ENCODE results near the gene ADARB1. TPM values are rescaled to one million over a fixed set of nuclear protein-coding genes. Genes with fewer than 3 reads are reported as not detected.
"Not testable (repeated sequence)": the region's sequence is repeated elsewhere in the genome, so short reads cannot be mapped to it uniquely, and the experiment has no call there.

The ADARB1 gene
- total RNA-seq, 1 donor = 18.4 TPM

DNA sequence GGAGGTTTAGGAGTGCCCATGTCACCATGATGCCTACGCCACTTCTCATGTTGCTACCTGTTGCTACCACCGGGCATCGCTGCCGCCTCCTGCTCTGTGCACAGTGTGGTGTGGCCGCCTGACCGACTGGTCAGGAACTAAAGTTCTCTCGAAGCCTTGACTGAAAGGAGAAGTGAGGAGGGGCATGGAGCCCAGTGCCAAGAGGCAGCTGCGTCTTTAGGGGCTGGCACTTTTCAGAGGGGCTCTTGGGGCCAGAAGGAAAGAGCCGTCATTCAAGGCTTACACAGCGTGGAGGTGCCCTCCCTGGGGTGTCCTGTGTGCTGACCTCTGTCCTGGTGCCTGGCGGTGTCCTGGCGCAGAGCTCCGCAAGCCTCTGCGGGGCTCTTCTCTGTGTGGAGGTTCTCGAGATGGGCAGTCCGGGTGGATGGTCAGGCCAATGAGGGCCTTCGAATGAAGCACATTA is 57.2 kb downstream of the ADARB1 start:
- H3K27me3 ChIP-seq (ENCODE audit: insufficient read depth, low read length) = no peaks in the 10 kb centered on the region

DNA sequence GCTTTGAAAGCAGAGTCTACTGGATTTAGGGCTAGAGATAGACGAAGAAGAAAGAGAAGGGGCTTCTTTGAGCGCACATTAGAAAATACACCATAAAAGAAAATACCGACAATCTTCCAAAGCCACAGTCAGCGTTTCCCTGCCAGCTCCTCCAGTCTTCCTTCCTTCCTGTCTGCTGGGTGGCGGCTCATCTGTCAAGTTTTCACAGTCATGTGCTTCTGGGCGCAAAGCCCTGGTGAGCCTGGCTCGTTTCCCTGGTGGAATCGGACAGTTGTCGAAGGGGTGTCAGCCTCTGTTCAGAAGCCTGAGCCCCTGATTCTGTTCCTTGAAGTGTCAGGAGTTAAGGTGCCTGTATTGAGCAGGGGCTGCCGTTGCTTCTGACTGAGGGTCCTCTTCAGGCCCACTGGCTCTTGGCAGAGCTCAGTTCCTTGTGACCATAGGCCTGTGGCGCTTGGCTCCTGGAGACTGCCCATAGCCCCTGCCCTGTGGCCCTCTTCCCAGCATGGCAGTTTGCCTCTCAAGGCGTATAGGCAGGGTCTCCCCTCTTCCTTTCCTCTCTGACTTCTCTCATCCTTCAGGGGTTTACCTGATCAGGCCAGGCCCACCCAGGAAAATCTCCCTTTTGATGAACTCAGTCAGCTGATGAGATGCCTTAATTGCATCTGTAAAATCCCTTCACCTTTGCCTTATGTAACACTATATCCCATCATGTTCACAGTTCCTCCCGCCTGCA is 58.6 kb downstream of the ADARB1 start:
- H3K4me3 ChIP-seq (ENCODE audit: low read length) = no peak overlapping the region

More for the DNA sequence above, 57.2 kb downstream of the ADARB1 start:
- Histone ChIP-seq H3K4me3 (ENCODE audit: low read length) (no peak overlapping the region), H3K4me1 (ENCODE audit: insufficient read depth, low read length) (peaks cover 51% of the 10 kb centered on the region), H3K9me3 (ENCODE audit: low read depth, low read length) (no peaks in the 10 kb centered on the region)

DNA sequence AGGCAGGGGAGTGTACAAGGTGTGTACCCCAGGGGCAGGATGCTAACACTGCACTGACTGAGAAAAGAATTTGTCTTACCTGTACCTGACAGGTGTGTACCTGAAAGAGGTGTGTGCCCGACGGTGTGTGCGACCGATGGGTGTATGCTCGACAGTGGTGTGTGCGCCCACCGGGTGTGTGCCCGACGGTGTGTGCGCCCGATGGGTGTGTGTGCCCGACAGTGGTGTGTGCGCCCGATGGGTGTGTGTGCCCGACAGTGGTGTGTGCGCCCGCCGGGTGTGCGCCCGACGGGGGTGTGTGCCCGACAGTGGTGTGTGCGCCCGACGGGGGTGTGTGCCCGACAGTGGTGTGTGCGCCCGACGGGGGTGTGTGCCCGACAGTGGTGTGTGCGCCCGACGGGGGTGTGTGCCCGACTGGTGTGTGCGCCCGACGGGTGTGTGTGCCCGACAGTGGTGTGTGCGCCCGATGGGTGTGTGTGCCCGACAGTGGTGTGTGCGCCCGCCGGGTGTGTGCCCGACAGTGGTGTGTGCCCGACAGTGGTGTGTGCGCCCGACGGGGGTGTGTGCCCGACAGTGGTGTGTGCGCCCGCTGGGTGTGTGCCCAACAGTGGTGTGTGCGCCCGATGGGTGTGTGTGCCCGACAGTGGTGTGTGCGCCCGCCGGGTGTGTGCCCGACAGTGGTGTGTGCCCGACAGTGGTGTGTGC is 59.3 kb downstream of the ADARB1 start:
- H3K4me3 ChIP-seq (ENCODE audit: low read length); H3K27me3 ChIP-seq (ENCODE audit: insufficient read depth, low read length); H3K9me3 ChIP-seq (ENCODE audit: low read depth, low read length): not testable (repeated sequence)
- H3K4me1 ChIP-seq (ENCODE audit: insufficient read depth, low read length) = peaks cover 38% of the 10 kb centered on the region

More for the DNA sequence above, 58.6 kb downstream of the ADARB1 start:
- Histone ChIP-seq H3K4me1 (ENCODE audit: insufficient read depth, low read length) (peaks cover 44% of the 10 kb centered on the region), H3K27me3 (ENCODE audit: insufficient read depth, low read length) (no peaks in the 10 kb centered on the region), H3K9me3 (ENCODE audit: low read depth, low read length) (no peaks in the 10 kb centered on the region)

DNA sequence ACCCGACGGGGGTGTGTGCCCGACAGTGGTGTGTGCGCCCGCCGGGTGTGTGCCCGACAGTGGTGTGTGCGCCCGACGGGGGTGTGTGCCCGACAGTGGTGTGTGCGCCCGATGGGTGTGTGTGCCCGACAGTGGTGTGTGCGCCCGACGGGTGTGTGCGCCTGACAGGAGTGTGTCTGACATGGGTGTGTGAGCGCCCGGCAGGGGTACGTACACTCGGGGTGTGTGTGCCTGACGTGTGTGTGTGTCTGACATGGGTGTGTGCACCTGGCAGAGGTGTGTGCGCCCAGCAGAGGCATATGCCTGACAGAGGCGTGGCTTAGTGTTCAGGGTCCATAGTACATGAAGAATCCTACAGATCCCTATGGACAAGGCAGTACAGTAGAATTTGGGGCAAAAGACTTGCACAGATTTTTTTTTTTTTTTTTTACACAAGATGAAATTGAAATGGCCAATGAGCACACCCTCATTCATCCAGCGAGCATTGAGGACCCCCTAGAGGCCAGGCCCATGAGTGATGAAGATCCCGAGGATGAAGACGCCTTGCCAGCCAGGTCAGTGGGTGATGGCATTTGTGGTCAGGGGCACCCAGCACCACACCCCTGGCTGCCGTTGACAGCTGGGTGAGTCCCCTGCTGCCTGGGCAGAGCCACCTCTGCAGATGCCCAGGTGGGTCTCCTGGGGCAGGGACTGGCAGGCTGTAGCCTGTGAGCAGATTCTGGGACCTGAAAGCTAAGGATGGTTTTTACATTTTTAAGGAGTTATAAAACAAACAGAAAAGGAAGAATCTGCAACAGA is 60.1 kb downstream of the ADARB1 start:
- Histone ChIP-seq H3K9me3 (ENCODE audit: low read depth, low read length) (no peaks in the 10 kb centered on the region), H3K4me3 (ENCODE audit: low read length) (no peak overlapping the region), H3K4me1 (ENCODE audit: insufficient read depth, low read length) (peaks cover 31% of the 10 kb centered on the region), H3K27me3 (ENCODE audit: insufficient read depth, low read length) (no peaks in the 10 kb centered on the region)

DNA sequence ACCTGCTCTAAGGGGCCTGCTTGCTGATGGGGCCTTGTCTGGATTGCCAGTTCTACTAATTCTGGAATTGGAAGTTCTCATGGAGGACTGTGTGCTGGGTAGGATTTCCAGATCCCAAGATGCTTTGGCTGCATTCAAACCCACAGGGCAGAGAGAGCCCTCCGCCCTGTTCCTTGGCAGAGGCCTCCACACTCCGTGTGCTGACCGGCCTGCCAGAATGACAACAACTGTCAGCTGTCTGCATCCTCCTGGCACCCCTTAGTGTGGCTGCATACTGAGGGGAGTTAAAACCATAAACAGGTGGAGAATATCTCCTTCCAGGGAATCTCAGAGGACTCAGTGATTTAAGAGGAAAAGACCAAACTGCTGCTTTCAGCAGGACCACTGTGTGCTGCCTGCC is 60.7 kb downstream of the ADARB1 start:
- Histone ChIP-seq H3K9me3 (ENCODE audit: low read depth, low read length) (no peaks in the 10 kb centered on the region), H3K27me3 (ENCODE audit: insufficient read depth, low read length) (no peaks in the 10 kb centered on the region), H3K4me3 (ENCODE audit: low read length) (no peak overlapping the region), H3K4me1 (ENCODE audit: insufficient read depth, low read length) (peaks cover 26% of the 10 kb centered on the region)

DNA sequence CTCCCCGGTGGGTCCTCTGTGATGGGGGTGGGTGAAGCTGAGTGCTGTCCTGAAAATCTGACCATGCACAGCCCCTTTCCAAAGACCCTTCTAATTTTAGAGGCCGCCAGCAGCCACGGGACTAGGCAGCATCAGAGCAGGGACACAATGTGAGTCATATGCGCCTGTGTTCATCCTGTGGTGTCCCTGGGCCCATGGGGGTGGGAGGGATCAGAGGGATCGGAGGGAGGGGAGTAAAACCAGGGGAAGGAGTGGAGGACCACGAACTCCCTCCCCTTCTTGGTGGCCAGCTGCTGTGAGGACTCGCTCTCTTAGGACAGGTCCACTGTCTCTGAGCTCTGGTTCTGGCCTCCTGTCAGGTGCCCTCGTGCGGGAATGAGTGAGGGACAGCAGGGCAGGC is 61.5 kb downstream of the ADARB1 start:
- Histone ChIP-seq H3K9me3 (ENCODE audit: low read depth, low read length) (no peaks in the 10 kb centered on the region), H3K4me1 (ENCODE audit: insufficient read depth, low read length) (peaks cover 20% of the 10 kb centered on the region), H3K4me3 (ENCODE audit: low read length) (no peak overlapping the region), H3K27me3 (ENCODE audit: insufficient read depth, low read length) (no peaks in the 10 kb centered on the region)

DNA sequence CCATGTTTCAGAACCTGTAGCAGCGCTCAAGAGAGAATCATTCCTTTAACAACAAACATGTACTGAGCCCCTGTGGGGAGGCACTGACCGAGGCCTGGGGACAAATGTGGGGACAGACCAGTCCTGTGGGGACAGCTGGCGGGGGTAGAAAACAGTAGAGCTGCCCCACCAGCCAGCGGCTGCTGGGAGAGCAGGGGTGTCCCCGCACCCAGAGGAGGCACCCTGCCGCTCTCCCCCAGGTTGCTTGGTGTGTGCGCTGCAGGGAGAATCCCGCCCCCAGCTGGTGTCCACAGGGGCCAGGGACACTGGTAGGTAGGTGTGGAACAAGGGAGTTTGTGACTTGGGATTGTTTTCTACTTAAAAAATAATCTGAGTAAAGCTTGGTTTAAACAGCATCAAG is 62.1 kb downstream of the ADARB1 start:
- H3K27me3 ChIP-seq (ENCODE audit: insufficient read depth, low read length) = no peaks in the 10 kb centered on the region
- H3K4me1 ChIP-seq (ENCODE audit: insufficient read depth, low read length) = peaks cover 14% of the 10 kb centered on the region
- H3K9me3 ChIP-seq (ENCODE audit: low read depth, low read length) = no peaks in the 10 kb centered on the region
- H3K4me3 ChIP-seq (ENCODE audit: low read length) = no peak overlapping the region

DNA sequence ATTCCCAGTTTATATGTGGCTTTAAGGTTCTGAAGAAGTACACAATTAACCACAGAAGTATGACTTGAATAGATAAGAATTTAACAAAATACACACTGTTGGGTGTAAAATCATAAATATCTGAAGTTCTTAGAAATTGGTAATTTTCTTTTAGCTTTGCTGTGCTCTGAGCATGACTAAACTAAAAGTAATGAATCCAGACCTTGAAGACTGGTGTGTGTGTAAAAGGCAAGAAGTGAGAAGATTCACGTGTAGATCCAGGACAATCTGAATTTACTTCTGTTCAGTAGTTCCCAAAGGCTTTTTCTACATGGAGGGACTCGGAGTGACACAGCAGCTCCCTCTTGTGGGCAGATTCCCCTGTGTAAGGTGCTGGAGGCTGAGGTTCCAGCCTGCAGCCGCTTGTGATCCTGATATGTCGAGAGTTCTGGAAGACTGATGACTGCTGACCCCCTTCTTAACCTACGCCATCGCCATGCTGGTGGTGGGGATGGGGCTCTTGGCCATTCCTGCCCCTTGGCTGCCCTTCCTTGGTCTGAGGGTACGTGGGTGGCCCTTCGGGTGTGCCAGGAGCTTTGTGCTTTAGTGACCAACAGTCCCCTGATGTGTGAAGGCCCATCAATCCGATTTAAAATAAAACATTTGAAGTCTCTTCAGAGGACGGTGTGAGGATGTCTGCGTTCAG is 62.7 kb downstream of the ADARB1 start:
- Histone ChIP-seq H3K27me3 (ENCODE audit: insufficient read depth, low read length) (no peaks in the 10 kb centered on the region), H3K9me3 (ENCODE audit: low read depth, low read length) (no peaks in the 10 kb centered on the region), H3K4me3 (ENCODE audit: low read length) (no peak overlapping the region), H3K4me1 (ENCODE audit: insufficient read depth, low read length) (peaks cover 10% of the 10 kb centered on the region)

DNA sequence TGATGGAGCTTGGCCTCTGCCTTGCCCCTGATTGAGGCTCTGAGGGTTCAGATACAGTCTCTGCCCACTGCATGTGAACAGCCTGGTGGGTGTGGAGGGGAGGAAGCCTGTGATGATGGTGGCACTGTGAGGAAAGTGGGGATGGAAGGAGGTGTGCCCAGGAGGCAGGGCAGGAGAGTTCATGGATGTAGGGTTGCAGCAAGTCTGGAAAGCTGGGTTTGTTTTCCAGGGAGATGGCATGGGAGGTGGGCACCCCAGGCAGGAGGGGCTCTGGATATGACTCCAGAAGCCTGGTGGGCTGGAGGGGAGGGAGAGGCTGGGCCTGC is 63.2 kb downstream of the ADARB1 start:
- H3K9me3 ChIP-seq (ENCODE audit: low read depth, low read length) = no peaks in the 10 kb centered on the region
- peaks cover 7% of the 10 kb centered on the region for H3K4me1 ChIP-seq (ENCODE audit: insufficient read depth, low read length)
- no peaks in the 10 kb centered on the region for H3K27me3 ChIP-seq (ENCODE audit: insufficient read depth, low read length)
- no peak overlapping the region for H3K4me3 ChIP-seq (ENCODE audit: low read length)

DNA sequence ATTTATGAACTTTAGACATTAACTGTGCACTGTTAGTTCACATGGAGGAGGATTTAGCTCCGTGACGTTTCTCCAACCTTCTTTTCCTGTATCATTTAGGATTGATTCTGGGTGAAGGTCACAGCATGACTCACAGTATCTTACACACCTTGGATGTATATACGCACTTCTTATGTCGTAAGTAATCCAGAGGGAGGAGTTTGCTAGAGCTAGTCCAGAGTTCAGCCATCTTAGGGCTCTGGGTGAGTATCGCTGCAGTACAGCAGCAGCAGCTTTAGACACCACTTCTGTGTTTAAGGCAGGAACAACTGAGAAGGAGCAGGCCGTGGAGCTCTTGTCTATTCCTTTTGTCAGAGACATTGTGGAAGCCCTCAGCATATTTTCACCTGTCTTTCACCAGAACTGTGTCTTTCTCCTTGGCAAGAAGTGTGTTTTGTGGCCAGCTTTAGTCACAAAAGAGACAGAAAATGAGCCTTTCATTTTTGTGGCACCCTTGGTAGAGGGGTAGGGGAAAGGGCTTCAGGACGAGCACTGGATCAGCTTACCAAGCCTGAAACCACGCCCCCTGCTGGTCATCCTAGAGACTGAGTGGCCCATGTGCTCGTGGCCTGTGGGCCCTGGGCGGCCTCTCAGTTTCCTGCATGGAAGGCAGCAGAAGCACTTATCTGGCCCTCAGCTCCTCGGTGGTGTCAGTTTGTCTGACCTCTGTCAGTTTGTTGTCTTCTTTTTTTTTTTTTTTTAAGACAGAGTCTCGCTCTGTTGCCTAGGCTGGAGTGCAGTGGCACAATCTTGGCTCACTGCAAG is 64.0 kb downstream of the ADARB1 start:
- H3K4me3 ChIP-seq (ENCODE audit: low read length) = no peak overlapping the region
- H3K4me1 ChIP-seq (ENCODE audit: insufficient read depth, low read length) = no peaks in the 10 kb centered on the region
- H3K9me3 ChIP-seq (ENCODE audit: low read depth, low read length) = no peaks in the 10 kb centered on the region
- H3K27me3 ChIP-seq (ENCODE audit: insufficient read depth, low read length) = no peaks in the 10 kb centered on the region

DNA sequence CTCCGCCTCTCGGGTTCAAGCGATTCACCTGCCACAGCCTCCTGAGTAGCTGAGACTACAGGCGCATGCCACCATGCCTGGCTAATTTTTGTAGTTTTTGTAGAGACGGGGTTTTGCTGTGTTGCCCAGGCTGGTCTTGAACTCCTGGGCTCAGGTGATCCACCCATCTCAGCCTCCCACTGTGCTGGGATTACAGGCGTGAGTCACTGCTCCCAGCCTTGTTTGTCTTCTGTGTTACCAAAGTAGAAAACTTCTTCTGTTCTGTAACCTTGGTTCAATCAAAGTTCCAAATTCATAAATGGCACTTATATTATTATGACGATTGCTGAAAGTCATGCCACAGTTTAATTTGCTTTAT is 64.6 kb downstream of the ADARB1 start:
- not testable (repeated sequence) for H3K4me1 ChIP-seq (ENCODE audit: insufficient read depth, low read length); H3K9me3 ChIP-seq (ENCODE audit: low read depth, low read length); H3K27me3 ChIP-seq (ENCODE audit: insufficient read depth, low read length); H3K4me3 ChIP-seq (ENCODE audit: low read length)

DNA sequence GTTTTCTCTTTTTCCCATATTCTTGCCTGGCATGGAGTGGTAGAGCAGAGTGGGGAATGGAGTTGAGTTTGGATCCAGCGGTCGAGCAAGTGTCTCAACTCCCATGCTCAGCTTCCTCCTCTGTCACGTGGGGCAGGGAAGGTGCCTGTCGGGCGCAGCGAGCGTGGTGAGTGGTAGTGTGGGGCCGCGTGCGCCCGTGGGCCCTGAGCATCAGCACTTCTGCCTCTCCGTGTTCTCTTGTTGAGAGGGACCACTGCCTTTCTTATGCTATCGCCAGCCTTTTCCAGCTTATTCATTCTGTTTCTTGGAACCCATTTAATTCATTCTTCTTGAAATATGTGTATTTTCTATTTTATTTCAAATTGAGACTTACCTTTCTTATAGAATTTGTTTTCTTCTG is 65.1 kb downstream of the ADARB1 start:
- H3K4me3 ChIP-seq (ENCODE audit: low read length) = no peak overlapping the region
- no peaks in the 10 kb centered on the region for H3K4me1 ChIP-seq (ENCODE audit: insufficient read depth, low read length)
- H3K9me3 ChIP-seq (ENCODE audit: low read depth, low read length) = no peaks in the 10 kb centered on the region
- H3K27me3 ChIP-seq (ENCODE audit: insufficient read depth, low read length) = no peaks in the 10 kb centered on the region

DNA sequence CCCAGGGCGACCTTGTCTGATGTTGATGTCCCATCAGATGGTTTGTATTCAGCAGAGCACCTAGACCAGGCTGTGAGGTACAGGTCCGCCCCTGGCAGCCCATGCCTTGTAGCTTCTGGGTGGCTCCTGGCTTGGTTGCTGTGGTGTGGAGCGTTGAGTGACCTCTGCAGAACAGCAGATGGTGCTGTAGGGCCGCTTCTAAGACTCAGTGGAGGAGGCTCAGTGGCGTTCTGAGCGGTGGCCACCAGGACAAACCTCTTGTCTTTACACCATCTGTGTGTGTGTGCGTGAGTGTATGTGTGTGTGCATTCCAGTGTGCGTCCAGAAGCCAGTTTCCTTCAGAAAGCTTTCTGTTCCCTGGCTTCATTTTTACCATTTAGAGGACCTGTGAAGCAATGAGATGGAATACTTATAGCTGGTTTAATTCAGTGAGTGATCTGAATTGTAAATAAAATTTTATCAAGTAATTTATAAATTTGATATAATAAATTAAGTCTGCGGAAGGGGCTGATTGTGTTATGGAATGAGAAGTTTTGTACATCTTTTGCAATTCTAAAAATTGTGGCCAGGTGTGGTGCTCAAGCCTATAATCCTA is 66.1 kb downstream of the ADARB1 start:
- Histone ChIP-seq H3K9me3 (ENCODE audit: low read depth, low read length) (no peaks in the 10 kb centered on the region), H3K4me1 (ENCODE audit: insufficient read depth, low read length) (no peaks in the 10 kb centered on the region), H3K27me3 (ENCODE audit: insufficient read depth, low read length) (no peaks in the 10 kb centered on the region), H3K4me3 (ENCODE audit: low read length) (no peak overlapping the region)

DNA sequence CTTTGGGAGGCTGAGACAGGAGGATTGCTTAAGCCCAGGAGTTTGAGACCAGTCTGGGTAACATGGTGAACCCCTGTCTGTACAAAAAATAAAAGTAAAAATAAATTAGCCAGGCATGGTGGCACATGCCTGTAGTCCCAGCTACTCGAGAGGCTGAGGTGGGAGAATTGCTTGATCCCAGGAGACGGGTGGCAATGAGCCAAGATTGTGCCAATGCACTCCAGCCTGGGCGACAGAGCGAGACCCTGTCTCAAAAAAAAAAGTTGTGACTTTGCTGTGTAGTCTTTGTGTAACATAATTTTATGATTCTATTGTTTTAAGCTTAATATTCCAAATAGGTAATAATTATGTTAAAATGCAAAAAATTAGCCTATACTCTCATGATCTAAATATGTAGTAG is 66.6 kb downstream of the ADARB1 start:
- H3K27me3 ChIP-seq (ENCODE audit: insufficient read depth, low read length); H3K4me3 ChIP-seq (ENCODE audit: low read length); H3K9me3 ChIP-seq (ENCODE audit: low read depth, low read length); H3K4me1 ChIP-seq (ENCODE audit: insufficient read depth, low read length): not testable (repeated sequence)

All from mononuclear cell (primary cell).